Caco-2 (cell line): Measurements from ENCODE around the gene ABCA3. TPM values are rescaled to one million over a fixed set of nuclear protein-coding genes. Genes with fewer than 3 reads are reported as not detected.

Experiments used
- BruUV-seq: library from RNA; stranded (reverse); fragments of 400-500 nt; replicated peaks from 2 replicates; lab custom pipeline; 2021; lab: Mats Ljungman, UMichigan
- CTCF ChIA-PET: fragments of 300-600 bp; sonication (Branson Sonifier 250); formaldehyde crosslinking; loops from one replicate; lab custom pipeline; 2022; ENCODE audit warnings: antibody characterized with exemption; lab: Charles Lee
- POLR2A ChIA-PET: fragments of 300-600 bp; sonication (Branson Sonifier 250); formaldehyde crosslinking; loops from one replicate; lab custom pipeline; 2022; ENCODE audit warnings: antibody characterized with exemption; lab: Charles Lee
- DNase-seq, 2 experiments: peaks; one replicate each; pipeline versions ENCODE4 v3.0.0 to v3.0.0-alpha.2; 2020 to 2022
- H3K27me3 ChIP-seq: replicated peaks from 2 replicates; pipeline ENCODE4 v1.6.0; 2011; ENCODE audit warnings: low read length; ENCODE audit not compliant: control insufficient read depth, insufficient read depth
- H3K36me3 ChIP-seq: 2 replicates; pipeline ENCODE4 v1.5.1; 2011; ENCODE audit warnings: low read length; ENCODE audit not compliant: control insufficient read depth, insufficient read depth
- H3K4me1 ChIP-seq: fragments of 250-450 bp; sonication (Bioruptor Pico); 2 replicates; pipeline ENCODE4 v1.5.1; 2020; ENCODE audit warnings: mild to moderate bottlenecking
- H3K4me3 ChIP-seq: 2 replicates; pipeline ENCODE4 v1.5.1; 2011; ENCODE audit warnings: low read depth, mild to moderate bottlenecking, control low read depth, low read length
- H3K9me3 ChIP-seq: fragments of 250-450 bp; sonication (Bioruptor Pico); 2 replicates; pipeline ENCODE4 v1.5.1; 2020; ENCODE audit warnings: mild to moderate bottlenecking, moderate library complexity
- H3K27ac Mint-ChIP-seq: one replicate; pipeline ENCODE4 v1.8.0; 2022; ENCODE audit warnings: mixed read lengths; ENCODE audit not compliant: unreplicated experiment
- H3K27me3 Mint-ChIP-seq: one replicate; pipeline ENCODE4 v1.8.0; 2022; ENCODE audit warnings: mixed read lengths; ENCODE audit not compliant: insufficient read depth, unreplicated experiment
- H3K36me3 Mint-ChIP-seq: one replicate; pipeline ENCODE4 v1.8.0; 2022; ENCODE audit warnings: mild to moderate bottlenecking, mixed read lengths; ENCODE audit not compliant: insufficient read depth, unreplicated experiment
- H3K4me1 Mint-ChIP-seq: one replicate; pipeline ENCODE4 v1.8.0; 2022; ENCODE audit warnings: low read depth, mixed read lengths; ENCODE audit not compliant: unreplicated experiment
- H3K4me3 Mint-ChIP-seq: one replicate; pipeline ENCODE4 v1.8.0; 2022; ENCODE audit warnings: mild to moderate bottlenecking, moderate library complexity, mixed read lengths; ENCODE audit not compliant: unreplicated experiment
- H3K9me3 Mint-ChIP-seq: one replicate; pipeline ENCODE4 v1.8.0; 2022; ENCODE audit warnings: mixed read lengths; ENCODE audit not compliant: unreplicated experiment
- intact Hi-C: fragments of 100-400 bp; cut with micrococcal nuclease; formaldehyde crosslinking; loops from one replicate; pipeline ENCODE4 v1.10.0; 2022; ENCODE audit not compliant: unreplicated experiment
- total RNA-seq: library from RNA; stranded (reverse); gene quantifications from 2 replicates; pipeline ENCODE4 v1.2.3, GENCODE V29; 2022
- TF ChIP-seq, protein P1 (sequence below), 2 experiments: fragments of 200-600 bp in 1 of 2; IDR thresholded peaks; 1 replicate in 1 of 2; 2 replicates in 1 of 2; pipeline versions ENCODE4 v1.5.1 to v1.8.0; 2011 to 2022; ENCODE audit warnings: antibody characterized with exemption in 1 of 2, control low read depth in 1 of 2, inconsistent platforms in 1 of 2, low read depth in 1 of 2, low read length in 1 of 2, mild to moderate bottlenecking in 1 of 2, moderate library complexity in 1 of 2; ENCODE audit not compliant: insufficient read depth in 1 of 2, severe bottlenecking in 1 of 2, unreplicated experiment in 1 of 2

The ABCA3 gene
- total RNA-seq, 1 experiment from 2014 or later, result 16.1 TPM

DNA sequence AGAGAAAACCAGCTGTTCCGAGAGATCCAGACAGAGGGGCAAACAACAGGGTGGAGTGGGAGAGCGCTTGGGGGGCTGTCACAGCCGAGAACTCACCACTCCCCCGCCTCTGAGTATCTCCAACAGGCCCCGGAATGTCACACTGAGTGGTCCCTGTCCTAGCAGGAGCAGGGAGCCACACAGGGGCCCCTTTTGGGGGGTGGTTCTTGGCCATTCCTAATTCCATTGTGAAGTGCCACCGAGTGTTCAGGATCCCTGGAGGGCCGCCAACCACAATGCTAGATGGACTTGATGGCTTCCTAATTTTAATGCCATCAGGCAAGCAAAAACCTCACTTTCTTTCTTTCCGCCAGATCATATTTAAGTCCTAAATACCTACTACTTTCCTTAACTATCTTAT, 16.8 kb downstream of the ABCA3 start:
- BruUV-seq, result no TSS peak
- no peaks in the 10 kb centered on the region for H3K9me3 Mint-ChIP-seq
- Histone ChIP-seq H3K27me3 (no peaks in the 10 kb centered on the region), H3K36me3 (no peaks in the 10 kb centered on the region), H3K4me1 (no peaks in the 10 kb centered on the region), H3K9me3 (no peaks in the 10 kb centered on the region), H3K4me3 (no peak overlapping the region)
- TF ChIP-seq, protein P1, sequence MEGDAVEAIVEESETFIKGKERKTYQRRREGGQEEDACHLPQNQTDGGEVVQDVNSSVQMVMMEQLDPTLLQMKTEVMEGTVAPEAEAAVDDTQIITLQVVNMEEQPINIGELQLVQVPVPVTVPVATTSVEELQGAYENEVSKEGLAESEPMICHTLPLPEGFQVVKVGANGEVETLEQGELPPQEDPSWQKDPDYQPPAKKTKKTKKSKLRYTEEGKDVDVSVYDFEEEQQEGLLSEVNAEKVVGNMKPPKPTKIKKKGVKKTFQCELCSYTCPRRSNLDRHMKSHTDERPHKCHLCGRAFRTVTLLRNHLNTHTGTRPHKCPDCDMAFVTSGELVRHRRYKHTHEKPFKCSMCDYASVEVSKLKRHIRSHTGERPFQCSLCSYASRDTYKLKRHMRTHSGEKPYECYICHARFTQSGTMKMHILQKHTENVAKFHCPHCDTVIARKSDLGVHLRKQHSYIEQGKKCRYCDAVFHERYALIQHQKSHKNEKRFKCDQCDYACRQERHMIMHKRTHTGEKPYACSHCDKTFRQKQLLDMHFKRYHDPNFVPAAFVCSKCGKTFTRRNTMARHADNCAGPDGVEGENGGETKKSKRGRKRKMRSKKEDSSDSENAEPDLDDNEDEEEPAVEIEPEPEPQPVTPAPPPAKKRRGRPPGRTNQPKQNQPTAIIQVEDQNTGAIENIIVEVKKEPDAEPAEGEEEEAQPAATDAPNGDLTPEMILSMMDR (IDR thresholded peaks at IDR 0.05; ENCODE audit: insufficient read depth in 1 of 2, low read depth in 1 of 2, low read length in 1 of 2, severe bottlenecking in 1 of 2, unreplicated experiment in 1 of 2), result no peak
- H3K27ac Mint-ChIP-seq, result no peak overlapping the region
- CTCF ChIA-PET, result no interaction called here
- no peak overlapping the region for H3K4me3 Mint-ChIP-seq
- no peaks in the 10 kb centered on the region for H3K4me1 Mint-ChIP-seq
- intact Hi-C loops, result no loop called here
- no peaks in the 10 kb centered on the region for H3K27me3 Mint-ChIP-seq
- POLR2A ChIA-PET, result no interaction called here
- no peaks in the 10 kb centered on the region for H3K36me3 Mint-ChIP-seq
- DNase-seq, result no peak

- ChIA-PET CTCF (no interaction called here), POLR2A (no interaction called here)
- Histone ChIP-seq H3K4me3 (no peak overlapping the region), H3K36me3 (no peaks in the 10 kb centered on the region), H3K27me3 (no peaks in the 10 kb centered on the region), H3K4me1 (no peaks in the 10 kb centered on the region), H3K9me3 (no peaks in the 10 kb centered on the region)
- Mint-ChIP-seq H3K27ac (no peak overlapping the region), H3K36me3 (no peaks in the 10 kb centered on the region), H3K4me3 (no peak overlapping the region), H3K4me1 (no peaks in the 10 kb centered on the region), H3K27me3 (no peaks in the 10 kb centered on the region), H3K9me3 (no peaks in the 10 kb centered on the region)
- BruUV-seq, result no TSS peak
- TF ChIP-seq, protein P1 (IDR thresholded peaks at IDR 0.05; ENCODE audit: insufficient read depth in 1 of 2, low read depth in 1 of 2, low read length in 1 of 2, severe bottlenecking in 1 of 2, unreplicated experiment in 1 of 2), result no peak
- DNase-seq, result no peak
- intact Hi-C loops, result no loop called here
Measured at GRCh38 chr16:2319606-2320005, 20.9 kb downstream of the ABCA3 start.

DNA sequence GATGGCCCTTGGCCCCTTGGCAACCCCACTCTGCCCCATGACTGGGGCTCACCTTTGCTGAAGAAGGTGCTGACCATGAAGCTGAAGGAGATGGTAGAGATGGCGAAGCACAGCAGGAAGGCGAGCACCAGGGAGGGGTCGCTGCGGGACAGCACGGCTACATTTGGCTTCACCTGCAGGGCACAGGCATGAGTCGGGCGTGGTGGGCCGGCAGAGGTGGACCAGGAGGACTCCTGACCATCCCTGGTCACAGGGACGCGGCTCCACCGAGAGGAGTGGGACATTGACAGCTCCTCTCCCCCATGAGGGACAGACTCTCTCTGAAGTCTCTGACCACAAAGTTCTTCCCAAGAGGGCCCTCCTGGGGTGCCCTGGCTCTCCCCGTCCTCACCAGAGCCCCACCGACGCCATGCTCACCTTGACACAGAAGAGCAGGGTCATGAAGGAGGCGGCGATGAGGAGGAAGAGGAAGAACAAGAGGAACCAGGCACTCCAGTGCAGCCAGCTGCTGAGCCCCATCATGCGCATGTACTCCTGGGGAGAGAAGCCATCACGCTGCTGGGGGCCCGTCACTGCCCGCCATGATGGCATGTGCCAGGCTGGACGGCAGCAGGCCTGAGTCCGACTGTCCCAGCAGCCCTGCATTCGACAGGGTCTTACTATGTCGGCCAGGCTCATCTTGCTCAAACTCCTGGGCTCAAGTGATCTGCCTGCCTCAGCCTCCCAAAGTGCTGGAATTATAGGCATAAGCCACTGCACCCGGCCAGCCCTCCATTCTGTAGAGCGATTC, 23.1 kb downstream of the ABCA3 start:
- H3K27ac Mint-ChIP-seq, result no peak overlapping the region
- H3K36me3 Mint-ChIP-seq, result no peaks in the 10 kb centered on the region
- no peaks in the 10 kb centered on the region for H3K27me3 ChIP-seq
- H3K9me3 ChIP-seq, result no peaks in the 10 kb centered on the region
- DNase-seq, result no peak
- CTCF ChIA-PET, result no interaction called here
- POLR2A ChIA-PET, result no interaction called here
- H3K4me3 ChIP-seq, result no peak overlapping the region
- H3K4me1 ChIP-seq, result no peaks in the 10 kb centered on the region
- H3K9me3 Mint-ChIP-seq, result no peaks in the 10 kb centered on the region
- no peaks in the 10 kb centered on the region for H3K4me1 Mint-ChIP-seq
- intact Hi-C loops, result no loop called here
- TF ChIP-seq, protein P1 (IDR thresholded peaks at IDR 0.05; ENCODE audit: insufficient read depth in 1 of 2, low read depth in 1 of 2, low read length in 1 of 2, severe bottlenecking in 1 of 2, unreplicated experiment in 1 of 2), result no peak
- no peak overlapping the region for H3K4me3 Mint-ChIP-seq
- H3K36me3 ChIP-seq, result no peaks in the 10 kb centered on the region
- no peaks in the 10 kb centered on the region for H3K27me3 Mint-ChIP-seq
- no TSS peak for BruUV-seq
